NT2/D1 (cell line): ENCODE results near the gene BMP8B.
A peak's percentile ranks its signal among the peaks of the same experiment; 100 is the strongest.

Experiments
- SUZ12 ChIP-seq: IDR thresholded peaks from 2 replicates; pipeline ENCODE4 v1.6.1; 2011; ENCODE audit not compliant: insufficient read length, insufficient read depth; ENCODE audit errors: extremely low read depth
- YY1 ChIP-seq: IDR thresholded peaks from 2 replicates; pipeline ENCODE4 v1.6.1; 2011; ENCODE audit not compliant: insufficient read length, insufficient read depth
- ZNF274 ChIP-seq: IDR thresholded peaks from 2 replicates; pipeline ENCODE4 v1.6.1; 2011; ENCODE audit warnings: mild to moderate bottlenecking, low read depth, low read length

- TF ChIP-seq YY1, result no peak
- TF ChIP-seq ZNF274, result no peak
- peak; percentile 94 for TF ChIP-seq SUZ12
Observed at GRCh38 chr1:39711966-39712340, 76.7 kb downstream of the BMP8B start.
